Right ventricle myocardium superior (tissue), 1 donor: ENCODE results near the gene ACTG2. TPM values are rescaled to one million over a fixed set of nuclear protein-coding genes. Genes with fewer than 3 reads are reported as not detected.
"Not testable (repeated sequence)": the region's sequence is repeated elsewhere in the genome, so short reads cannot be mapped to it uniquely, and the experiment has no call there.

Source experiments
- ATAC-seq: fragments of 200-7000 bp; cut with Tn5 transposase; one replicate; pipeline ENCODE4 v1.9.1; 2020; ENCODE audit warnings: mild to moderate bottlenecking; ENCODE audit not compliant: poor library complexity
- DNase-seq: peaks from one replicate; pipeline ENCODE4 v3.0.0-alpha.2; 2020
- intact Hi-C: fragments of 100-400 bp; cut with DNase I; formaldehyde crosslinking; loops from one replicate; pipeline ENCODE4 v1.11.2; 2022
- total RNA-seq: library from RNA; stranded (reverse); fragmentation: NEBNext Ultra II Directional; extraction: Animal tissue kit (Norgen Biotek cat#: 25700); gene quantifications from one replicate; pipeline ENCODE4 v1.2.1, GENCODE V29; 2021
- donor health status: DM: no; HTN: yes; CAD: no; lungs with severe emphysema.

Gene ACTG2
- total RNA-seq, 1 donor from 2014 or later: 1.7 TPM

DNA sequence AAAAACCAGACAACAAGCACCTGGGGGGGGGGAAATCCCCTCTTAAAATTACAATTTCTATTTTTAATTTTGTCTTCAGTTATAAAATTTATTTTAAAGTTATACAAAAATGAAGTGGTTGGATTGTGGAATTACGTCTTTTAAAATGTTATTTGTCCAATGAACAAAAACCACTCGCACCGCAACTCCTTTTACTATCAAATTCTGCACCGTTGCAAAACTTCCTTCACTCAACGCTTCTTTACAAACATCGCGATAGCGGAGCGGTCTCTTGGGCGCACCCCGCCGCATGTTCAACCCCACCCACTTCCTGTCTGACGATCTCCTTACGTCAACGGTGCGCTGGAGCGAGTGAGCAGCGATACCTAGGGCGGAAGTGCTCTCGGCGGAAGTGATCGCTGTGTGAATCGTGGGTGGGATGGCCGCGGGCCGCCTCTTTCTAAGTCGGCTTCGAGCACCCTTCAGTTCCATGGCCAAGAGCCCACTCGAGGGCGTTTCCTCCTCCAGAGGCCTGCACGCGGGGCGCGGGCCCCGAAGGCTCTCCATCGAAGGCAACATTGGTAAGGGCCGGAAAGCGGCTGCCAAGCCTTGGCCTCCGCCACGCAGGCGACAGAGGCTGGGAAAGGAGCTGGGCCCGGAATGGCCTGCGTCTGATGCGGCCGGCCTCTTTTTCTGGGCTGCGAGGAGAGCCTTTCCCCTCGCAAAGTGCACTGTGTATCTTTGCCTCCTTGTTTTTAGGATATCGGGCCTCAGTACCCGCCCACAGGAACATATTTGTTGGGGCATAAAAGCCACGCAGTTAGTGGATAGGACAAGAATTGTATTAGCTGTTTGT is 33.9 kb downstream of the ACTG2 start, which contains the start of gene DGUOK:
Gene DGUOK, plus strand, starts transcription at position 388 of the 835 bp plus-strand sequence. Its CDS starts 31 bp downstream, at position 419.
- DNase-seq (peak; percentile 98), ATAC-seq (peak; percentile 100)
- intact Hi-C loops: no loop called here

DNA sequence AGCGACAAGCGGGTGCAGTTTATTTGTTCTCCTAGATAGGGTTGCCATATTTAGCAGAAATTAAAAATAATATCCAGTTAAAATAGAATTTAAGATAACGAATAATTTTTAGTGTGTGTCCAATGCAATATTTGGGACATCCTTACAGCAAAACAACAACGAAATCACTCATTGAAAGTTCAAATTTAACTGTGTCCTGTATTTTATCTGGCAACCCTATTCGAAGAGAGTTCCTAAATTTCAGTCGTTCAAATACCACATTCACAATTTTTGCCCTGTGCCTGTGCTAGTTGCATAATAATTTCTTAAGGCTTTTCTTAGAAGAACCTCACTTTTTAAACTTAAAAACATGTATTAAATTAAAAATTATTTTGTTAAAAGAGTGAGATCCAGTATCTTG is 34.5 kb downstream of the ACTG2 start:
- intact Hi-C loops: no loop called here
- DNase-seq (no peak), ATAC-seq (no peak)

DNA sequence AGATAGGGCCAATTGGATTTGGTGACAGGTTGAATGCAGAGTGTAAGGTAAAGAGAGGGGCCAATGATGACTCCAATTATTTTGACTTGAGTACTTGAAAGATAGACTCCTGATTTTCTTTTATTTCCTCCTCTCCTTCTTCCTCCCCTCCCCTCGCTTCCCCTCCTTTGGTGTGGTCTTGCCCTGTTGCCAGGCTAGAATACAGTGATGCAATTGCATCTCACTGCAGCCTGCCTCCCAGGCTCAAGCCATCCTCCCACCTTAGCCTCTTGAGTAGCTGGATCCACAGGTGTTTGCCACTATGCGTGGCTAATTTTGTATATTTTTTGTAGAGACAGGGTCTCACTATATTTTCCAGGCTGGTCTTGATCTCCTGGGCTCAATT is 36.1 kb downstream of the ACTG2 start:
- intact Hi-C loops: no loop called here
- DNase-seq (no peak), ATAC-seq (no peak)

DNA sequence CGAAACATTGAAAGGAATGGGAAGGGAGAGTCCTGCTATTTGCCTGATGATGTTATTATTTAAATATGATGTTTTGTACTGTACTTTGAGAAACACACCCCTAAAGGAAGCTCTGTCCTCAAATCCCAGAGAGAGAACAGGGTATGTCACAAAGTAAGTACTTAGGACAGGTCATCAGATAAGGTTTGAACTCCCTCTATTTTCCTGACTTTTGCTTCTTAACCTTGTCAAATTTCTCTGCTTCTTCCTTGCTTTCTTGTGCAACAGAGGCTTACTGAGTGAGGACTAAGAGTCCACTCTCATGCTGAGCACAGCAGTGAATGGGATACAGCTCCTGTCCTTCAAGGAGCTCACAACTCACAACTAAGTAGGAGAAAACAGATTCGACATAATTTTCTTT is 37.6 kb downstream of the ACTG2 start:
- intact Hi-C loops: no loop called here
- ATAC-seq (no peak), DNase-seq (no peak)

DNA sequence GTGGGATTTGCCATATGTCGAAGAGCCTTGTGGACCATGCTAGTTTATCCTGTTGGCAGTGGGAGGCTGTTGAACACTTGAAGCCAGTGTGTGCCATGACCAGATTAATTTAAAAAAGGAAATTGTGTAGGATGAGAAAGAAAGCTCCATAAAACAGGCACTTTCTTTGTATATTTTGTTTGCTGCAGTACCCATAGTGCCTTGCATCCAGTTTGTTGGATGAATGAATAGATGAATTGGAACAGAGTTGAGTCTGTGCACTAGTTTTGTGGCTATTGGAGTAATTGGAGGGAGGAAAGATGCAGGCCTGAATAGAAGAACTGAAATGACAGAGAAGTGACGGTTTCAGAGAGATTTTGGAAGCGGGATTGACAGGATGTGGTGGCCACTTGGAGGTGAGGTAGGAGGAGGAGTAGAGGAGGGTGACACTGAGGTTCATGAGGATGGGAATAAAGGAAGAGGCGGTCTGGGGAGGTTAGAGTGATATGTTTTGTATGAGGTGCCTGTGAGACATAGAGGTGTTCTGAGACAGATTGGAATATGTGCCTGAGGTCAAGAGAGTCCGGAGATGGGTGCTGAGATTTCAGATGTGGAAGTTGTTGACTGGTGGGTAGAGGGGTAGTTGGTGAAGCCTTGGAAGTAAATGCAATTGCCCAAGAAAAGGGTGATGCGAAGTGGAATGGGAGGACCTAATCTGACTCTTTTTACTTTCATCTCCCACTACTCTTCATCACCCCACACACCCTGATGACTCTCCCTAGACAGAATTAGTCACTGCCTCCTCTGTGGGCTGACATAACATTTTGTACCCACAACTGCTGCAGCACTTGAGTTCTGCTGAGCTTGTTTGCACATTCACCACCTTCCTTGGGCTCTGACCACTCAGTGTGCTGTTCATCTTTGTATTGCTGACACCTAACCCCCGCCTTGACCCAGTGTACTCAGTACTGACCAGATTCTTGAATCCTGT is 39.0 kb downstream of the ACTG2 start:
- intact Hi-C loops: no loop called here
- DNase-seq (no peak), ATAC-seq (no peak)

DNA sequence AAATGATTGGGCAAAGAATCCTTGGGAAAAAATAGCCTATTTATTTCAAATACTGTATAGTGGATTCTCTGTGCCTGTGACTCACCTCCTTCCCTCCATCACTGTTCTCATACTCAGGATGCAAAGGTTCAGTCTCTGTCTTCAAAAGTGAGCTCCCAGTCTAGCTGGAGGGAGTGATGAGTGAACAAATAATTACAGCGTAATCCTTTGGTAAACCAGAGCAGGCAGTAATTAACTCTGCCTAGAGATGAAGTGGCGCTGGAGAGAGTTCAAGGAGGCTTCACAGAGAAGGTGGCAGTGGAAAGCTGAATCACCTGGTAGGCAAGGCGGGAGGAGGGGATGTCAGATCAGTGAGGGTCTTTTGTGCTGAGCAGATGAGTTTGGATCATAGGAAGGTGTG is 40.4 kb downstream of the ACTG2 start:
- DNase-seq: no peak
- no peak for ATAC-seq
- intact Hi-C loops: no loop called here

DNA sequence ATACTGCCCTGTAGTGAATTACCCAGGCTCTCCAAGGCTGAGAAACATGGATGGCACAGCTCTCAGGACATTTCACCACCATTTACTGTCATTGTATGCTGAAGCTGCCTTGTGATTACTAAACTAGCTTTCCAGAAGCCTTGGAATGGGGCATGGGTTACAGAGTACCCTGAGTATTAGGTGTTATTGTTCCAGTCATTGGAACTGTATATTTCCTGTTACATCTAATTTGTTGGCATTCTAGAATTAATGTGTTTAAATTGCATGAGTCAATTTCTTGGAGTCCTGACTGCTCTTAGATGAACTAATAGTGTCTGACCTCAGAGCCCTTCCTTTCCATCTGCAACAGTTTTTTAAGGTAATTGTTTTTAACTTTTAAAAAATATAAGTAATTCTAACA is 42.8 kb downstream of the ACTG2 start:
- DNase-seq (no peak), ATAC-seq (no peak)
- intact Hi-C loops: no loop called here

DNA sequence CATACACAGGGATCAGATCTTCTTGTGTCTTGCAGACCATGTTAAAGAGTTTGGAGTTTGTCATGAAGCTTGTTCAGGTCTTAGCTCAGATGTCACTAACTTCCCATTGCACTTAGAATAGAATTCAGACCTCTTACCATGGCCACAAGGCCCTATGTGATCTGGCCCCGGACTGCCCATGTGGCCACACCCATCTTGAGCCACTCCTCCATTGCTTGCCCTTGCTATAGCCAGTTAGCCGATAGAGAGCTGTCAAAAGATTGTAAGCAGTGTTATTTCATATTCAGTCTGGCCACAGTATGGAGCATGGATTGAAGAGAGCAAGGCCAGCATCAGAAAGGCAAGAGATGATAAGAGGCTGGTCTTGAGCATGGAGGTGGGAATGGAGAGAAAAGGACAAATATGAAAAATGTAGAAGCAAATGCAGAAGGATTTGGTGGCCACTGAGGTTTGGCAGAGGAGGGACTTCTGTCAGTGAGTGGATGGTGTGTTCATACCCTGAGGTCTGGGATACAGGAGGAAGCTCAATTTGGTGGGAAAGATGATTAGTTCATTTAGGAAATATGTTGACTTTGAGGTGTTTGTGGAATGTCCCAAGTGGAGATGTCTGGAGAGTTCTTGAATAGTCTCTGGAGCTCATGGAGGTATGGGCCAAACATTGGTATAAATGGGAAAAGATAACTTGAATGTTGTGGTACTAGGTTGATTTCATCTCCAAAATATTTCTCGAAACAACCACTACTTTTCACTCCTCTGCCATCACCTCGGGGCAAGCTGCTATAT is 44.5 kb downstream of the ACTG2 start:
- DNase-seq (no peak), ATAC-seq (no peak)
- intact Hi-C loops: no loop called here

DNA sequence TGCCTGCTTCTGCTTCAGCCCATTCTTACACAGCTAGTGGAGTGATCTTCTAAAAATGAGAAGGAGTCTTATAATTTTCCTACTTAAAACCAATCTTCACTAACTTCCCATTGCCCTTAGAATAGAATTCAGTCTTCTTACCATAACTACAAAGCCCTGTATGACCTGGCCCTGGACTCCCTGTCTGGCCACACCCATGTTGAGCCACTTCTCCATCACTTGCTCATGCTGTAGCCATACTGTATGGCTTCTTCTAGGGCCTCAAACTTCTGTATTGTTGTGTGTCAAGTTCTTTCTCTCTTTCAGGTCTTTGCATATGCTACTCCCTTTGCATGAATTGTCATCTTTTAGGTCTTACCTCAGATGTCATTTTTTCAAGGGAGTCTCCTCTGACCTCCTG is 45.1 kb downstream of the ACTG2 start:
- DNase-seq: no peak
- ATAC-seq: no peak
- intact Hi-C loops: no loop called here

DNA sequence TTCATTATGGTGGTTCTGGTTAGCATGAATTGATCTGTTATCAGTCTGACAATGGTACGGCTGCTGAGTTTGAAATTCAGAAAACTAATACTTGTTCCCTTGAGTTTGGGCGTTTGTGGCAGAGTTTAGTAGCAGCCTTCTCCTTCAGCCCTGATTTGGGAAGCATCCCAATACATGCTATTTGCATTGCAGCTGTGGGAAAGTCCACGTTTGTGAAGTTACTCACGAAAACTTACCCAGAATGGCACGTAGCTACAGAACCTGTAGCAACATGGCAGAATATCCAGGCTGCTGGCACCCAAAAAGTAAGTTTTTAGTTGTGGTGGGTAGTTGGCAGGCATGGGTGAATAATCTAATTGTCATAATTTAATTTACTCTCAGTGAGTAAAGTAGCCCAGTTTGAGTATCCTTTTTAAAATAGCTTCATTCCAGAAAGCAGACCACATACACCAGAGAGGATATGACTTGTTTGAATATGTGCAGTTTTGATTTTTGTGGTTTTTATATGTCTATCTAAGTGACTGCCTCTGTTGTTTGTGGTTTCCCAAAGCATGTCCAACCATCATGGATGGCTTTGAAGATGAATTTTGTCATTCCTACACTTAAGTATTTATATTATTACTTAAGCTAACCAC is 46.0 kb downstream of the ACTG2 start:
- ATAC-seq (no peak), DNase-seq (no peak)
- intact Hi-C loops: no loop called here

DNA sequence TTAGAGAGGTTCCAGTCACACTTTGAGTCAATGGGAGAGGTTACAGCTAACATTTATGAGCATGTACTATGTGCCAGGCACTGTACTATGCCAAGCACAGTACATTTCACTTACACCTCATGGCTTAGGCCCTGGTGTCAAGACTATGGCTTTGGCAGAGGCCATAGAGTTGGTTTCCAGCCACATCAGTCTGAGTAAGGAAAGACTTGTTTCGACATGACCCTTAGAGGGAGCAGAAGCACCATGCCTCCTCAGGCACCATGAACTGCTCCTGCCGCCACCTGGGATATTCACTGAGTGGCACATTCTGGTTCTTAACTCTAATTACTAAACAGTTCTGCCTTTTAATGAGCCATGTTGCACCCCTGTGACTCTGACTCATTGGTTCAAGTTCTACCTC is 46.6 kb downstream of the ACTG2 start:
- DNase-seq (no peak), ATAC-seq (peak; percentile 87)
- intact Hi-C loops: no loop called here

DNA sequence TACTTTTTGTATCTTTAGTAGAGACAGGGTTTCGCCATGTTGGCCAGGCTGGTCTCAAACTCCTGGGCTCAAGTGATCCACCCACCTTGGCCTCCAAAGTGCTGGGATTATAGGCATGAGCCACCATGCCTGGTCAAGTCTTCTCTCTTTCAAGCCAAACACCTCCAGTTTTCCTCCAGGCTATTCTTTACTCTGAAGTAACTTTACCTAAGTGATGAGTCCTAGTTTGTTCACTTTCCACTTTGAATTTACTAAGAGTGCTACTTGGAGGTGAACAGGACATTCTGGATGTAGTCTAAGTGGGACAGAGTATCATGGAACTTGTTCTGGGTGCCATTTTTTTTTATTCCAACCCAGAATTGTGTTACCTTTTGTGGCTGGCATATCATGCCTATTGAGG is 47.3 kb downstream of the ACTG2 start:
- intact Hi-C loops, DNase-seq, ATAC-seq: not testable (repeated sequence)

DNA sequence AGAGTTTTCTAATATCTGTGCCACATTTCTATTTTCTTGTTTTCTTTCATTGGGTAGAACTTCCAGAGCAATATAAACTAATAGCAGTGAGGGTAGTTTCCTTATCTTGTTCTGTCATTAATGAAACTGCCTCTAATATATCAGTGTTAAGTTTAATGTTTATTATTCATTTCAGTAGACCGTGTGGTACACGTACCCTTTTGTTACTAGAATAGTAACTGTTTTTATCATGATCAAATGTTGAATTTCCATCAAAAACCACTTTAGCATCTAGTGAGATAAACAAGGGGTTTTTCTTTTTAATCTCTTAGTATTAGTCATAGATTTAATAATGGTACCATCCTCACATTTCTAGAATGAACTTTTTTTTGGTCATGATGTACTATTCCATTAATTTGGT is 49.9 kb downstream of the ACTG2 start:
- ATAC-seq (no peak), DNase-seq (no peak)
- intact Hi-C loops: no loop called here

DNA sequence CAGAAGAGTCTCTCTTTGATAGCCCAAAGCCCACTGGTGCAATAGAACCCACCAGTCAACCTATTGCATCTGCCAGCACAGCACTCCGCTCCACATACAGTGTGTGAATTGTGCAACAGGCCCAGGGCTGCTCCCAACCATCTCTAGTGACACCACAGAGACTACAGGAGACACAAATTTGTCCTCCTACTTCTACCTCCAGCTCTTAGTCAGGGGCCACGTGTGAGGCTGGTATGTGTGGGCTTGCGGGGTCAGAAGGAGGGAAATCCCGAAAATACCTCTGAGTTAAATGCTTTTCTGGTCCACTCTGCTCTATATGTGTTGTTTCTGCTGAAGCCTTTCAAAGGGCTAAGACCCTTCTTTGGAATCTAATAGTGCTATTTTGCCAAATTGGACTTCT is 51.9 kb downstream of the ACTG2 start:
- no peak for DNase-seq
- ATAC-seq: no peak
- intact Hi-C loops: no loop called here

DNA sequence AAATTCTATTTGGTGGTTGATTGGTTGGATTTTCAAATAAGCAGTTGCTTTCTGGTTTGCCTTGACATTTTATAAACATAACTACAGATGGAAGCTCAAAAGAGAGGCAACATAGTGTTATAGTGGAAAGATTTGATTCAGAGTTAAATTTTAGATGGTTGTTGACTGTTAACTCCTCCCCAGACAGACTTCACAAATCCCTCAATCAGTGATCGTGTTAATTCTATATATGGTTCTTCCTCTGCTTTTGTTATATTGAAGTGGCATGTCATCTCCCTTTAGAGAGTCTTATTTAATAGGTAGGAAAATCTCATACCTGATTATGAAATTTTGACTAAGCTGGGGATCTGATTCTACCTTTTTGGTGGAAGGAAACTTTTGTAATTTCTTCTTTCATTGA is 53.4 kb downstream of the ACTG2 start:
- intact Hi-C loops: no loop called here
- DNase-seq (no peak), ATAC-seq (no peak)

DNA sequence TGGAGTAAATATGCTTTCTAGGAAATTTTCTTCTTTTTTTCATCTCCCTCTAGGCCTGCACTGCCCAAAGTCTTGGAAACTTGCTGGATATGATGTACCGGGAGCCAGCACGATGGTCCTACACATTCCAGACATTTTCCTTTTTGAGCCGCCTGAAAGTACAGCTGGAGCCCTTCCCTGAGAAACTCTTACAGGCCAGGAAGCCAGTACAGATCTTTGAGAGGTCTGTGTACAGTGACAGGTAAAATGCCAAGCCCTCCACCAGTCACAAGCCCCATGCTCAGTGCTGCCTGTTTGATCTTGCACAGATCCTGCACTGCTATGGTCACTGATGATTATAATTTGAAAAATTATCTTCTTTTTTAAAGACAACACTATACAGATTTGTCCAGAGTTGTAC is 53.9 kb downstream of the ACTG2 start:
- intact Hi-C loops: no loop called here
- no peak for ATAC-seq
- DNase-seq: no peak

DNA sequence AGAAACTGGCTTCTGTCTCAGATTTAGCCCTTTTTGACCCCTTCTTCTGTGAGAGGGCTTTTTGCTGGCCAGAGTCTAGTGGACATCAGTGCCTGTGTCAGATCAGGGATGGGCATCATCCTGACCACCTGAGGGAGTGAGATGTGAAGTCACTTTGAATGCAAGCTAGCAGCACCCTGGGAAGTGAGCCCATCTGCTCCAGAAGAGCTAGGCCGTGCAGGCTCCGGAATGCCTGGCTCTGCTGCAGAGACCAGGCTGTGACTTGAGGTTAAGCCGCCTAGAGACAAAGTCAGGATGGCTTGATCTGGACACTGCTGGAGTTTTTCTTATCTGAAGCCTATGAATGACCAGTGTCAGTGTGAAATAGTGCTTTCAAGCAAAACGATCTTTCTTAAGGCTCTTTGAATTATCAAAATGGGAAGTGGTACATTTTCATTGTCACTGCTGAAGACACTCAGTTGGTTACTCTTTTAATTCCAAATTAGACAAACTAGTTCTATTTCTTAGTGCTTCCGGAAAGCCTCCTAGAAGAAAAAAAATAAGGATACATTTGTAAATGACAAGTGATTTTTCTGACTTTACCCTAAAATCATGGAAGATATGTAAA is 54.7 kb downstream of the ACTG2 start:
- DNase-seq: no peak
- no peak for ATAC-seq
- intact Hi-C loops: no loop called here

DNA sequence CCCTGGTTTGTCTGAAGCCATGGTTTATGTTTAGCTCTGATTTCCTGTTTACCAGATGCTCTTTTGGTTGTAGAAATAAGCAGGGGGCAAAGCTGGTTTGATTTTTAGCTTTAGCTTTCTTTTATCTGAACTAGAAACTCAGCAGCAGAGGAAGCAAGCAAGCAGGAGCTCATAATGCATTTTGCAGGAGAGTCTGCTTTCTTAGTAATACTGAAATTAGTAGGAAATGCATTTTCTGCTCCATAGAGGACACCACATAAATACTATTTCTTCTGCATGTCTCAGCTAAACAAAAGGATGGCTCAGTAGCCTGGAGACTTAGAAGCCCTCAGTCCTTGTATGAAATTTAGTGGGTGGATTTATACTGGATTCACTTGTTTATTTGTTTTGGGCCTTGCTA is 57.0 kb downstream of the ACTG2 start:
- ATAC-seq (no peak), DNase-seq (no peak)
- intact Hi-C loops: no loop called here
